WTC11 (cell line): ENCODE data around the gene NSF. TPM values are rescaled to one million over a fixed set of nuclear protein-coding genes. Genes with fewer than 3 reads are reported as not detected.

Experiments used
- total RNA-seq: library from RNA; stranded (reverse); gene quantifications from 3 replicates; pipeline ENCODE4 v1.2.3, GENCODE V29; 2021

The NSF gene
- total RNA-seq, 1 experiment from 2014 or later, result 23.0 TPM

Other genes with a start within 250 kb of the NSF start
- 24.0 to 29.5 TPM (median 28.3 TPM) in 3 replicates for gene ARL17B, start 228.9 kb upstream of the NSF start, total RNA-seq
- 4.3 to 4.9 TPM (median 4.6 TPM) in 3 replicates for gene LRRC37A2, start 78.2 kb upstream of the NSF start, total RNA-seq
- gene ARL17A, start 11.0 kb upstream of the NSF start, total RNA-seq, result 19.8 to 26.8 TPM (median 21.6 TPM) in 3 replicates
- 6.5 to 14.1 TPM (median 6.7 TPM) in 3 replicates for gene WNT3, start 228.0 kb downstream of the NSF start, total RNA-seq